ENCODE results near the gene RELA.
"Not testable (repeated sequence)": the region's sequence is repeated elsewhere in the genome, so short reads cannot be mapped to it uniquely, and the experiment has no call there.

Gene RELA

GRCh38 chr11:65662799-65663638, at the start of gene RELA:
TSS of gene RELA (minus strand) at chr11:65662916. CDS start at chr11:65662832, 84 bp downstream.
- DNase-seq (ENCODE audit: low read depth in 2 of 2, low spot score in 1 of 2): peak; percentile 70 to 85

GRCh38 chr11:65711785-65712632, 49.3 kb upstream of the RELA start, which contains the start of gene KAT5:
TSS of gene KAT5 (plus strand) at chr11:65712252. CDS start at chr11:65712268, 16 bp downstream.
- DNase-seq (ENCODE audit: low read depth in 2 of 2, low spot score in 1 of 2): peak; percentile 95 to 97

DNA sequence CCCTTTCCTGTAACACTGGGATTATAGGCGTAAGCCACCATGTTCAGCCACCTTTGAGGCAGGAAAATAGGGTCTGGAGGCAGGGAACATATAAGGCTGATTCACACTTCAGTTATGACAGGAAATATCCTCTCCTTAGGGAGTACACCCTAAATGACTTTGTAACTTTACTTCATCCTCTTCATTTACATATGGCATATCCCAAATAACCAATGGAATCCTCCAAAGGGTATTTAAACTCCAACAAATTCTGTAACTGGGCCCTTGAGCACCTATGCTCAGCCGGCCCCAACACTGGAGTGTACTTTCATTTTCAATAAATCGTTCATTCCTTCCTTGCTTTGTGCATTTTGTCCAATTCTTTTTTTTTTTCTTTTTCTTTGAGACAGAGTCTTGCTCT, 47.7 kb upstream of the RELA start:
- DNase-seq (ENCODE audit: low read depth in 2 of 2, low spot score in 1 of 2): no peak

DNA sequence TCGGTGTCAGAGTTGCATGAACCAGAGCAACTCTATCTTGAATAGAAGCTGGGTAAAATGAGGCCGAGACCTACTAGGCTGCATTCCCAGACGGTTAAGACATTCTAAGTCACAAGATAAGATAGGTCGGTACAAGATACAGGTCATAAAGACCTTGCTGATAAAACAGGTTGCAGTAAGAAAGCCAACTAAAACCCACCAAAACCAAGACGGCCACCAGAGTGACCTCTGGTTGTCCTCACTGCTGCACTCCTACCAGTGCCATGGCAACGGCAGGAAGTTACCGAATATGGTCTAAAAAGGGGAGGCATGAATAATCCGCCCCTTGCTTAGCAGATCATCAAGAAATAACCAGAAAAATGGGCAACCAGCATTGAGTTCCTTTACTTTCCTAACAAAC, 46.9 kb upstream of the RELA start:
- no peak for DNase-seq (ENCODE audit: low read depth in 2 of 2, low spot score in 1 of 2)

- no peak for DNase-seq (ENCODE audit: low read depth in 2 of 2, low spot score in 1 of 2)
These were observed 45.7 kb upstream of the RELA start for GRCh38 chr11:65708451-65708850.

DNA sequence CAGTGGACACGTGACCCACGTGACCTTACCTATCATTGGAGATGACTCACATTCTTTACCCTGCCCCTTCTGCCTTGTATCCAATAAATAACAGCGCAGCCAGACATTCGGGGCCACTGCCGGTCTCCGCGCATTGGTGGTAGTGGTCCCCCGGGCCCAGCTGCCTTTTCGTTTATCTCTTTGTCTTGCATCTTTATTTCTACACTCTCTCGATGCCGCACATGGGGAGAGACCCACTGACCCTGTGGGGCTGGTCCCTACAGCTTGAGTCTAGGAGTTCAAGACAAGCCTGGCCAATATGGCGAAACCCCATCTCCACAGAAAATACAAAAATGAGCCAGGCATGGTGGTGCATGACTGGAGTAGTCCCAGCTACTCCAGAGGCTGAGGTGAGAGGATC, 44.3 kb upstream of the RELA start:
- DNase-seq (ENCODE audit: low read depth in 2 of 2, low spot score in 1 of 2): not testable (repeated sequence)

- DNase-seq (ENCODE audit: low read depth in 2 of 2, low spot score in 1 of 2): peak; percentile 37 to 60
These were observed 43.6 kb upstream of the RELA start for GRCh38 chr11:65706303-65706763.

DNA sequence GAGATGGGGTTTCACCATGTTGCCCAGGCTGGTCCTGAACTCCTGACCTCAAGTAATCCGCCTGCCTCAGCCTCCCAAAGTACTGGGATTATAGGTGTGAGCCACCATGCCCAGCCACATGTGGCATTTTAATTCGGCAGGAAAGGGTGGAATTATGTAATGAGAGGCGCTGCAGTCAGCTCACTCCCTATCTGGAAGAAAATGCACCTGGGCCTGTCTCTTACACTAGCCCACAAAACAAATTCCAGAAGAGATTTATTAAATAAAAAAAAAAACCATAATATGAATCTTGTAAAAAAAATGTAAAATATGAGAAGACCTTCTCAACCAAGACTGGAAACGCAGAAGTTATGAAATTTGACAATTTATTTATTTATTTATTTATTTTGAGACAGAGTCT, 41.1 kb upstream of the RELA start:
- DNase-seq (ENCODE audit: low read depth in 2 of 2, low spot score in 1 of 2): no peak

GRCh38 chr11:65701686-65702085, 39.0 kb upstream of the RELA start:
- DNase-seq (ENCODE audit: low read depth in 2 of 2, low spot score in 1 of 2): no peak

- DNase-seq (ENCODE audit: low read depth in 2 of 2, low spot score in 1 of 2): no peak
These were observed 37.7 kb upstream of the RELA start for GRCh38 chr11:65700399-65700798.

- DNase-seq (ENCODE audit: low read depth in 2 of 2, low spot score in 1 of 2): no peak
These were observed 36.6 kb upstream of the RELA start for GRCh38 chr11:65699306-65699705.

GRCh38 chr11:65698205-65698604, 35.5 kb upstream of the RELA start:
- DNase-seq (ENCODE audit: low read depth in 2 of 2, low spot score in 1 of 2): no peak

- DNase-seq (ENCODE audit: low read depth in 2 of 2, low spot score in 1 of 2): no peak
These were observed 34.3 kb upstream of the RELA start for GRCh38 chr11:65696802-65697552.

DNA sequence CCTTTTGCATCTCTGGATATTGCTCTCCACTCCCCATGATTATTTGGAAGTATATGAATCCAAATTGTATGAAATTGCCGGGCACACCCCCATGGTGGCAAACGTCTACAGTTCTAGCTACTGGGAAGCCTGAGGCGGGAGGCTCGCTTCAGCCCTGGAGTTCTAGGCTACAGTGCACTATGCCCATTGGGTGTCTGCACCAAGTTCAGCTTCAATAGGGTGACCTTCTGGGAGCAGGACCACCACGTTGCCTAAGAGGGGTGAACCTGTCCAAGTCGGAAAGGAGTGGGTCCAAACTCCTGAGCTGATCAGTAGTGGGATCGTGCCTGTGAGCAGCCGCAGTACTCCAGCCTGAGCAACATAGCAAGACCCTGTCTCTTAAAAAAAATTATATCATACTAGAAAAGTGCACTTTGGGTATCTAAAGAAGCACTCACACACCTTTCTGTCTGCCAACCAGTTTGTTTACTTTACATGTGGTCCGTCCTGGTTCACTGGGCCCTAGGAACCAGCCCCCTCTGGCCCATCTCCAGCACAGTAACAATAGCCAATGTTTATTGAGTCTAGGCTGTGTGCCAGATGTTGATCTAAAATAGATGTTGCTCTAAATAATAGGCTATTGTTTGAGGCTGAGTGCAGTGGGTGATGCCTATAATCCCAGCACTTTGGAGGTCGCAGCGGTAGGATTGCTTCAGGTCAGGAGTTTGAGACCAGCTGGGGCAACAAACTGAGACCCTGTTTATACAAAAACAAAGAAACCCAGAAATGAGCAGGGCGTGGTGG, 32.9 kb upstream of the RELA start:
- no peak for DNase-seq (ENCODE audit: low read depth in 2 of 2, low spot score in 1 of 2)

DNA sequence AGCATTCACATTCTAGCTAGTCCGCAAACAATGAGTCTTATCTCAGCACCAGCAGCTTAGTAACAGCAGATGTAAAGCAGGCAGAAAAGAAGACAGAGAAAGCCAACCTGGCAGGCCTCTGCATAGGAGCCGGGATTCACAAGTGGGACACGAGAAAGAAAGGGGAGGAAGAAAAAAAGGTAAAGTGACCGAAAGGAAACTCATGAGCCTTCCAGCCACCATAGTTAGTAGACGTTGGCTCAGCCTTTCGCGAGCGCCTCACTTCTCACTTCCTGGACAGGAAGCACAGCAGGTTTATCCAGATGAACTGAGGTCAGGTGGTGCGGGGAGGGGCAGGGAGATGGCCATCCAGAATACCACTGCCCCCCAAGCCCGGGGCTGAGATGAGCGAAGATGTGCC, 29.7 kb upstream of the RELA start:
- no peak for DNase-seq (ENCODE audit: low read depth in 2 of 2, low spot score in 1 of 2)

DNA sequence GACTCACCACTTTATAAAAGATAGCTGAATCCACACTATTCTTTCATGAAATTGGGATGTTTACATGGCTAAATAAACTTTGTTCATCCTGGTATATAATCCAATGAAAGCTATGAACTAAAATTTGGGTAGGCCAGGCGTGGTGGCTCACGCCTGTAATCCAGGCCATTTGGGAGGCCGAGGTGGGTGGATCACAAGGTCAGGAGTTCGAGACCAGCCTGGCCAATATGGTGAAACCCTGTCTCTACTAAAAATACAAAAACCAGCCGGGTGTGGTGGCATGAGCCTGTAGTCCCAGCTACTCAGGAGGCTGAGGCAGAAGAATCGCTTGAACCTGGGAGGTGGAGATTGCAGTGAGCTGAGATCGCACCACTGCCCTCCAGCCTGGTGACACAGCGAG, 29.1 kb upstream of the RELA start:
- DNase-seq (ENCODE audit: low read depth in 2 of 2, low spot score in 1 of 2): not testable (repeated sequence)

DNA sequence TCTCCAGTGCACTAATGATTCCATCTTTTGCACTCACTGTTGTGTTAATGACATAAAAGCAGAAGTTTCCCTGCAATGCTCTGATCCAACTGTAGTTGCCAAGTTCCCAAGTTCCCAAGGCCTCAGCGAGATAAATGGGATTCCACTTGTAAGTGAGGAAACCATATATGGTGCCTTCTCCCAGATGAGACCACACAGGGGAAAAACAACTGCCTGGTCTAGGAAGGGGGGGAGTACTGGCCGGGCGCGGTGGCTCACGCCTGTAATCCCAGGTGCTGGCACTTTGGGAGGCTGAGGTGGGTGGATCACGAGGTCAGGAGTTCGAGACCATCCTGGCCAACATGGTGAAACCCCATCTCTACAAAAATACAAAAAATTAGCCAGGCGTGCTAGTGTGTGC, 23.3 kb upstream of the RELA start:
- DNase-seq (ENCODE audit: low read depth in 2 of 2, low spot score in 1 of 2): no peak

DNA sequence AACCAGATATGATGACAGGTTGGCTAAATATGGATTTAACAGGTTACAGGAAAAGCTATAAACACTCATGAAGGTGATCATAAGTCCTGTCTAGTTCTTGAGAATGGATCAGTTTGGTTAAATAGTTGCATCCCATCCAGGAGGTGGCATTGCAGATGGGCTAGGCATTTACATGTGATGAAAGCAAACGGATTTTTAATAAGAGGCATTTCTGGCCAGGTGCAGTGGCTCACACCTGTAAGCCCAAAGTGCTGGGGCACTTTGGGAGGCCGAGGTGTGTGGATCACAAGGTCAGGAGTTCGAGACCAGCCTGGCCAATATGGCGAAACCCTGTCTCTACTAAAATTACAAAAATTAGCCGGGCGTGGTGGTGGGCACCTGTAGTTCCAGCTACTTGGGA, 20.8 kb upstream of the RELA start:
- DNase-seq (ENCODE audit: low read depth in 2 of 2, low spot score in 1 of 2): not testable (repeated sequence)

DNA sequence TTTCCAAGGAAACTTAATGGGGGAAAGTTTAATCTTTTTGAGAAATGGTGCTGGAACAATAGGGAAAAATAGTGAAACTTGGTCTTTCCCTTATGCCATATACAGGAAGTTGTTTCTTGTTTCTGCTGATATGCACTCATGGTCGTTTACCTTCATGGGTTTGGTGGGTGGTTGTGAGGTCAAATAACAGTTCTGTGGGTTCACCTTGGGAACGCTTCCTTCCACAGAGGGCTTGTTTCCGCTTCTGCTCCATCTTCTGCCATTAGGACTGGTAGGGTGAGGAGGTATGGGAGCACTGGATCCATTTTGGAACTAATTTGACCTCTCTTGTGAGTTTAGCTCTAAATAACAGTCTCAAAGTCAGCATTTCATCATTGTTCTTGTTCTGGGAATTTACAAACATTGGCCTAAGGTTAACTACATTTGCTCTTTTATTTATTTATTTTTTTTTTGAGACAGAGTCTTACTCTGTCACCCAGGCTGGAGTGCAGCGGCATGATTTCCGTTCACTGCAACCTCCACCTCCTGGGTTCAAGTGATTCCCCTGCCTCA, 17.6 kb upstream of the RELA start:
- DNase-seq (ENCODE audit: low read depth in 2 of 2, low spot score in 1 of 2): no peak

DNA sequence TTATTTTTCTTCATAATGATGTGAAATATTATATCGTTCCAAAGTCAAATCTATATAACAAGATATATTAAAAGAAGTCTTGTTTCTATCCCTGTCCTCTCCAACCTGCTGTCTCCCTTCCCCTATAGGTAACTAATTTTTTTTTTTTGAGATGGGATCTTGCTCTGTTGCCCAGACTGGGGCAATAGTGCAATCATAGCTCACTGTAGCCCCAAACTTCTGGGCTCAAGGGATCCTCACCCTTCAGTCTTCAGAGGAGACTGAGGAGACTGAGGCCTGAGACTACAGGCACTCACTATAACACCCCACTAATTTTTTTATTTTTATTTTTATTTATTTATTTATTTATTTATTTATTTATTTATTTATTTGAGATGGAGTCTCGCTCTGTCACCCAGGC, 10.3 kb upstream of the RELA start:
- no peak for DNase-seq (ENCODE audit: low read depth in 2 of 2, low spot score in 1 of 2)

All from stimulated activated CD8-positive, alpha-beta memory T cell treated with anti-CD3 and anti-CD28 coated beads, Interleukin-4, amount 100 ng/mL, for 4 hours (primary cell).